ENCODE results near the gene FSTL5. TPM values are rescaled to one million over a fixed set of nuclear protein-coding genes. Genes with fewer than 3 reads are reported as not detected.

Gene FSTL5
- total and polyA plus RNA-seq, 4 donors, result 0.01 to 0.08 TPM; not detected in 2

- Histone ChIP-seq H3K9me3 (ENCODE audit: control insufficient read depth in 4 of 4, low read length in 3 of 4) (no peaks in the 10 kb centered on the region), H3K9ac (ENCODE audit: low read depth in 1 of 2, low read length in 2 of 2) (no peak overlapping the region), H3K27ac (ENCODE audit: low read depth in 1 of 2, low read length in 2 of 2) (no peak overlapping the region), H3K4me1 (ENCODE audit: control insufficient read depth in 4 of 4, insufficient read depth in 4 of 4, low read length in 3 of 4) (no peaks in the 10 kb centered on the region), H3K36me3 (ENCODE audit: control insufficient read depth in 4 of 4, insufficient read depth in 3 of 4, low read depth in 1 of 4, low read length in 3 of 4) (no peaks in the 10 kb centered on the region), H3K27me3 (ENCODE audit: control insufficient read depth in 4 of 4, insufficient read depth in 4 of 4, low read length in 3 of 4) (no peaks in the 10 kb centered on the region), H3K4me3 (ENCODE audit: low read depth in 1 of 3, low read length in 3 of 3) (no peak overlapping the region)
- 52% methylated on average over 3 of the region's 3 CpGs for WGBS
- TF ChIP-seq FOXA2 (IDR thresholded peaks at IDR 0.05) (no peak), ATF3 (IDR thresholded peaks at IDR 0.05) (no peak), YY1 (IDR thresholded peaks at IDR 0.05) (no peak), HNF4A (conservative IDR thresholded peaks at IDR 0.05) (no peak), HNF4G (IDR thresholded peaks at IDR 0.05) (no peak)
- DNase-seq (ENCODE audit: low spot score), result no peak
Observed at GRCh38 chr4:161522031-161522430, 641.8 kb downstream of the FSTL5 start.

GRCh38 chr4:161519611-161520010 lies 644.2 kb downstream of the FSTL5 start:
- Histone ChIP-seq H3K36me3 (ENCODE audit: control insufficient read depth in 4 of 4, insufficient read depth in 3 of 4, low read depth in 1 of 4, low read length in 3 of 4) (no peaks in the 10 kb centered on the region), H3K9ac (ENCODE audit: low read depth in 1 of 2, low read length in 2 of 2) (no peak overlapping the region), H3K4me1 (ENCODE audit: control insufficient read depth in 4 of 4, insufficient read depth in 4 of 4, low read length in 3 of 4) (no peaks in the 10 kb centered on the region), H3K27me3 (ENCODE audit: control insufficient read depth in 4 of 4, insufficient read depth in 4 of 4, low read length in 3 of 4) (no peaks in the 10 kb centered on the region), H3K27ac (ENCODE audit: low read depth in 1 of 2, low read length in 2 of 2) (no peak overlapping the region), H3K4me3 (ENCODE audit: low read depth in 1 of 3, low read length in 3 of 3) (no peak overlapping the region), H3K9me3 (ENCODE audit: control insufficient read depth in 4 of 4, low read length in 3 of 4) (no peaks in the 10 kb centered on the region)
- 90% methylated on average over 2 of the region's 2 CpGs for WGBS
- no peak for DNase-seq (ENCODE audit: low spot score)
- TF ChIP-seq JUND (IDR thresholded peaks at IDR 0.05), result no peak
- no peak for TF ChIP-seq TAF1 (conservative IDR thresholded peaks at IDR 0.05)
- no peak for TF ChIP-seq HNF4A (conservative IDR thresholded peaks at IDR 0.05)

- H3K9ac ChIP-seq (ENCODE audit: low read depth in 1 of 2, low read length in 2 of 2), result no peak overlapping the region
- no peak for TF ChIP-seq NR2F2 (IDR thresholded peaks at IDR 0.05)
- TF ChIP-seq HNF4A (conservative IDR thresholded peaks at IDR 0.05), result no peak
- TF ChIP-seq JUND (IDR thresholded peaks at IDR 0.05), result no peak
- TF ChIP-seq CTCF (IDR thresholded peaks at IDR 0.05; ENCODE audit: low read depth, low read length, missing input control), result no peak
- no peak for TF ChIP-seq MAX (IDR thresholded peaks at IDR 0.05)
- no peak for TF ChIP-seq HNF4G (IDR thresholded peaks at IDR 0.05)
- TF ChIP-seq ATF3 (IDR thresholded peaks at IDR 0.05), result no peak
- TF ChIP-seq SP1 (IDR thresholded peaks at IDR 0.05), result no peak
- no peak for TF ChIP-seq RXRA (IDR thresholded peaks at IDR 0.05)
- TF ChIP-seq GABPA (IDR thresholded peaks at IDR 0.05 in 1 of 2, conservative IDR thresholded peaks at IDR 0.05 in 1 of 2), result no peak
- no peaks in the 10 kb centered on the region for H3K4me1 ChIP-seq (ENCODE audit: control insufficient read depth in 4 of 4, insufficient read depth in 4 of 4, low read length in 3 of 4)
- no peak overlapping the region for H3K4me3 ChIP-seq (ENCODE audit: low read depth in 1 of 3, low read length in 3 of 3)
- no peaks in the 10 kb centered on the region for H3K36me3 ChIP-seq (ENCODE audit: control insufficient read depth in 4 of 4, insufficient read depth in 3 of 4, low read depth in 1 of 4, low read length in 3 of 4)
- H3K27ac ChIP-seq (ENCODE audit: low read depth in 1 of 2, low read length in 2 of 2), result no peak overlapping the region
- 60% methylated on average over 3 of the region's 3 CpGs for WGBS
- no peak for DNase-seq (ENCODE audit: low spot score)
- H3K27me3 ChIP-seq (ENCODE audit: control insufficient read depth in 4 of 4, insufficient read depth in 4 of 4, low read length in 3 of 4), result no peaks in the 10 kb centered on the region
- H3K9me3 ChIP-seq (ENCODE audit: control insufficient read depth in 4 of 4, low read length in 3 of 4), result no peaks in the 10 kb centered on the region
Observed at GRCh38 chr4:161517941-161518340, 645.9 kb downstream of the FSTL5 start.
